GM18499 (cell line): Measurements from ENCODE around the gene ATOH7.
"Not testable (repeated sequence)": the region's sequence is repeated elsewhere in the genome, so short reads cannot be mapped to it uniquely, and the experiment has no call there.

ENCODE experiments used
- ATAC-seq: cut with Tn5 transposase; IDR thresholded peaks from one replicate; pipeline ENCODE4 v1.9.1; 2021; ENCODE audit warnings: moderate number of reproducible peaks; ENCODE audit not compliant: insufficient read depth, unreplicated experiment

ATOH7 gene

DNA sequence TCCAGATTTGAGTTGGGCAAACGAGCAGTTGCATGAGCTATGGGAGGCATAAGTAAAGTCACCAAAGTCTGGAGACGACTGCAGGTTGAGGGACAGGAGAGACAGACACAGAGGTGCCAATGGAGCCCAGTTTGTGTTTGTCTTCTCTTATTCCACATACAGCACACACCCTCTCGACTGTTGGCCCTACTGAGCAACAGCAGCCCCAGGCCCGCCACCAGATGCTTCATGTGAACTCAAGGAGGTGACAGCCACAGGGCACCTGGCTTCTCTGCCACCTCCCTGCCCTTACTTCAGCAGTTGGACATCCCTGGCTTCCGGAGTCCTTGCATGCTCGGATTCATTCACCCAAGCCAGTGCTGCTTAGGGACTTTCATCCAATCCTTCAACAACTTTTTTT, 6.5 kb upstream of the ATOH7 start:
- ATAC-seq: no peak

- no peak for ATAC-seq
Observed at GRCh38 chr10:68237173-68237572, 5.3 kb upstream of the ATOH7 start.

- ATAC-seq: no peak
Observed at GRCh38 chr10:68235581-68235980, 3.7 kb upstream of the ATOH7 start.

DNA sequence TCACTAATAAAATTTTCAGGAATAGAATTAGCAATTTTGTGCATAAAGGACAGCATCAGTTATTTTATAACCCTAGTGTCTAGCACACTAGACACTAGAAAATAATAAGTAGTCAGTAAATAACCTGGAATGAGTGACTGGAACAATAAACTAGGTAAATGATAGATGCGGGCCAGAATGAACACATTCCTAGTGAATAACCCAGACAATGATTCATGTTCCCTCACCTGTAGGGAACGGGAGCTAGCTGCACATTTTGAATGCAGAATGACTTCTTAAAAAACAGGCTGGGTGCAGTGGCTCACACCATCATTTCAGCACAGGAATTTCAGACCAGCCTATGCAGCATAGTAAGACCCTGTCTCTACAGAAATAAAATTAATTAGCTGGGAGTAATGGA, 3.2 kb upstream of the ATOH7 start:
- no peak for ATAC-seq

DNA sequence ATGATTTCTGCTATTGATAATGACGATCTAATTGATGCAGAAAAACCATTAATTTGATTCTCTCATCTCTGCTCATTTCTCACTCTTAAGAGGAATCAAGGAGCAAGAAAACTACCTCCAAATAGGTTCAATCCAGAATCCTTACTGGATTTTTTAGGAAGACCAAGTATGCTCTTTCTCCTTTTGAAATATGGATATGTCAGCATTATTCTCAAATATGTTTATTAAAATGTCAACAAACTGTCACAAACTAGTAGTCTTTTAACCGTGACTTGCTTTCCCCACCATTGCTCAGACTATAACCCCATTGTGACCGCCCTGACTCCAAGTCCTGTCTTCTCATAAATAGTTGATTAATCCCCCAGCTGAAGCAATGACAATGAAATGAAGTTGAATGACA, 1.1 kb upstream of the ATOH7 start:
- no peak for ATAC-seq

- peak; percentile 50 for ATAC-seq
Observed at GRCh38 chr10:68231106-68231816, 652 bp downstream of the ATOH7 start.

DNA sequence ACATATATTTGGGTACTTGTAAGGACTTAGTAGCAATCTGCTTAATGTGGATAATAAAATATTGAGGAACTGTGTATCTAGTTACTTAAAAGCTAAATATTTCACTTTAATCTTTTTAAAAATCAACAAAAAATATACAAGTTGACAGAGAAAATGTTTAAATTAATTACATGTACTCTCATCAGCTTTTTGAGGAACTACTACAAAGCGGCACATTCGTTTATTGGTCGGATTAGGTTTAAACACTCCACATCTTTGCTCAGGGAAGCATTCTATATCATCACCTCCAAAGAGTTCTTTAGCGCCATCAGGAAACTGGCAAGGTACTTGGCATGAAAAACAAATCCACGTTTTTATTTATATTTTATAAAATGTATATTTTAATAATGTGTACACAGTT, 1.6 kb downstream of the ATOH7 start:
- no peak for ATAC-seq

DNA sequence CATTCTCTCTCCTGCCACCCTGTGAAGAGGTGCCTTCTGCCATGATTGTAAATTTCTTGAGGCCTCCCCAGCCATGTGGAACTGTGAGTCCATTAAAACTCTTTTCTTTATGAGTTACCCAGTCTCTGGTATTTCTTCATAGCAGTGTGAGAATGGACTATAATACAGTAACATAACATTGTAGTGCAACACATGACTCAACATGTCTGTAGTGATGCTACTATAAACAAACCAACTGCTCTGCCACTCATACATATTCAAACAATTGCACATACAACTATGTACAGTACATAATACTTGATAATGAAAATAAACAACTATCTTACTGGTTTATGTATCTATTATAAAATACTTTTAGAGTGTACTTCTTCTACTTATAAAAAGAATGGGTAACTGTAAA, 7.1 kb downstream of the ATOH7 start:
- no peak for ATAC-seq

- ATAC-seq: no peak
Observed at GRCh38 chr10:68223535-68224165, 8.3 kb downstream of the ATOH7 start.

DNA sequence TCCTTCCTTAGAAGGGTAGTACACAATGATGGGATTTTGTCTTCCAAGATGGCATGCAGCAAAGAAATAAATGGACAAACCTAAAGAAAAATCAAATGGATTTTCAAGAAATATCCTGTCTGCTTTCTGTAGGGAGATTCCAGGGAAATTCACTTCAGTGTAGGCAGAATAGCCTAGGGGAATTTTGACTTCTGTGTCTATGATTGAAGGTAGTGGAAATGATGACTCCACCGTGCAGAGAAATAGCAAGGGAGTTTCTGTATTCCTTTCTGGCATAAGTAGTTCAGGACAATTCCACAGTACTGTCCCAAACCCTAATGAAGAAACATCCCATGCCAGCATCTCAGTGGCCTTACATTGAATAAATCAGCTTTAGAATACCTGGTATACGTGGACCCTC, 9.5 kb downstream of the ATOH7 start:
- ATAC-seq: no peak

DNA sequence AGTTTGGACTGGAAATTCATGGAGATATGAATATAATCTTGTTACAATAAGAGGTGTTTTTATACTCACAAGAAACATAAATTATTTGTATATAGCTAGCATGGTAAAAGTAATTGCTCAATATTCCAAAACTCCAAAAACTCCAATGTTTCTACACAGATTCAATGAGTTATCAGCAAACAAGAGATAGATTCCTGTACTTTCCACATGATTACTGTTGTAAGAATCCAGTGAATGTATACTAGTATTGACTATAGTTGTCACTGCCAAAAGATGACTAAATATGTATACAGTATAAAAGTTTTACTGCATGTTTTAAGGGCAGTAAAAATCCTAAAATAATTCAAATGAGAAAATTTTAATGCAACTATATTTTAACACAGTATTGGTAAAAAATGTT, 10.7 kb downstream of the ATOH7 start:
- no peak for ATAC-seq

- ATAC-seq: no peak
Observed at GRCh38 chr10:68218786-68219185, 13.1 kb downstream of the ATOH7 start.

GRCh38 chr10:68212721-68213352, 19.1 kb downstream of the ATOH7 start:
- ATAC-seq: no peak

DNA sequence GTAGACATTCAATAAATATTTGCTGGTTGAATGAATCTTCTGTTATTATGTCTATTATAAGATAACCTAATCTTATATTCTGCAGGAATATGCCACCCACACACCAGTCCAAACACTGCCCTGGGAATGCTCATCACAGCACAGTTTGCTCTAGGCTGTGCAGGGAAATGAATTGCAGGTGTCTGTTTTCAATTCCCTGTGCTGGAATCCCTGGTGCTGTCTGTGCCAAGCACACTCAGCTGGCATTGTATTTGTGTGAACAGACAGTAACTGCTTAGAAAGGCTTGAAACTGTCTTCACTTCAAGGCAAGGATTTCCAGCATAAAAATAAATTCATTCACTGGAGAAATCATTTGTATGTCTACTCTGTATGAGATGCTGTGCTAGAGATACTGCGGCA, 20.2 kb downstream of the ATOH7 start:
- no peak for ATAC-seq

DNA sequence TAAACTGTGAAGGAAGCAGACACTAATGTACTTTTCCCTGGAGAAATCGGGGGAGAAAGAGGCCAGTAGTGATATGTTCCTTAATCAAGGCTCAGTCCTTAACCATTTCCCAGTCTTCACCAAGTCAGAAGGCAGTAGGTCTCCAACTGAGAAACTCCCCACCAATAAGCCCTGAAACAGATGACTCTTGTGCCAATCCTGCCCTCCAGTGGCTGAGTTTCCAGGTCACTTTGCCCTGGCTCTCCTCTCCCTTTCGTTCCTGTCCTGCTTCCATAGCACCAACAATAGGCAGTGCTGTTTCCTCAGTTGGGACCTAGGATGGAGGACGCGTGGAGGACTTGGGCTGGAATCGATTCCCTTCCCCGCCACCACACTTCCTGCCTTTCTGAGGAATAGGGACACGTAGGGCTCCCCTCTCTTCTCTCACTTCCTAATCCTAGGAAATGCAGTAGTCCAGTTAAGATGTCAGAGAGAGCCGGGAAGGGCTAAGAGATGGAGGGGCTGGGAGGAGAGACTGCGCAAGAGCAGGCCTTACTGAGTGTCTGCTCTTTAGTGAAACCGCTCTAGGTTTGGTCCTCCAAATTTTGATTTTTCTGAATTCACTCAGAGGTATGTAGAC, 23.4 kb downstream of the ATOH7 start:
- ATAC-seq: no peak

DNA sequence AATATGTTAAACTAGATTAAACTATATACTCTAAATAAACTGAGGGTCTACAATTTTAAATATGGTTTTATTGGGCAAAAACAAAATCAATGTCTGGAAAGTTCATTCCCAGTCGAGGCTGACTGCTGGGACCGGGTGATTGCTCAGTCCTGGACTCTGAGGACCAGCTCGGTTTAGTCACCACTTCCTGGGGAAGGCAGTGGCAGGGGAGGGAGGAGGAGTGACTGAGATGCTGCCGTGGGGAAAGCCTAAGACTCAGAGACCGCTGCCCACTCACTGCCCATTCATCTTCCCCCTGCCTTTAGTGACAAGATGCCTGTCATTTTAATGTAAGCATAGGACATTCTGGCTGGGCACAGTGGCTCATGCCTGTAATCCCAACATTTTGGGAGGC, 29.0 kb downstream of the ATOH7 start:
- no peak for ATAC-seq

DNA sequence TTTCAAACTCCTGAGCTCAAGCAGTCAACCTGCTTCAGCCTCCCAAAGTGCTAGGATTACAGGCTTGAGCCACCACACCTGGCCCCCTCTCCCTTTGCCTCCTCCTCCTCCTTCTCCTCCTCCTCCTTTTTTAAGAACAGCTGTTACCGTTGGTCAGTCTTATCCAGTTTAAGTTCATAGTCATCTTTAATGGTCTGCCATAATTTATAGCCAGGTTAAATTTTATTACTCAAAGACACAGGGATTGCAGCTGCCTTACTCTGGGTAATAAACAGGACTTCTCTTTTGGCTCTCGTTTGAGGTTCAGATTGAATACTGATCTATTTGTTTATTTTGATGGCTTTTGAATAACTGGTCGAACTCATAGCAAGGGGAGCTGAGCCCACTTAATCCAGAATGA, 35.2 kb downstream of the ATOH7 start:
- no peak for ATAC-seq

GRCh38 chr10:68195776-68196175, 36.1 kb downstream of the ATOH7 start:
- ATAC-seq: not testable (repeated sequence)

GRCh38 chr10:68194290-68194689, 37.6 kb downstream of the ATOH7 start:
- ATAC-seq: no peak

DNA sequence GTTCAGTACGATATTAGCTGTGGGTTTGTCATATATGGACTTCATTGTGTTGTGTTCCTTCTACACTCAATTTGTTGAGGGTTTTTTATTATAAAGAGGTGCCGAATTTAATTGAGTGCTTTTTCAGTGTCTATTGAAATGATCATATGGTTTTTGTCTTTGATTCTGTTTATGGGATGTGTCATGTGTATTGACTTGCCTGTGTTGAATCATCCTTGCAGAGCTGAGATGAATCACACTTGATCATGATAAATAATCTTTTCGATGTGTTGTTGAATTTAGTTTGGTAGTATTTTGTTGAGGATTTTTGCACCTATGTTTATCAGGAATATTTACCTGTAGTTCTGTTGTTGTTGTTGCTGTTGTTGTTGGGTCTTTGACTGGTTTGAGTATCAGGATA, 39.8 kb downstream of the ATOH7 start:
- ATAC-seq: no peak

DNA sequence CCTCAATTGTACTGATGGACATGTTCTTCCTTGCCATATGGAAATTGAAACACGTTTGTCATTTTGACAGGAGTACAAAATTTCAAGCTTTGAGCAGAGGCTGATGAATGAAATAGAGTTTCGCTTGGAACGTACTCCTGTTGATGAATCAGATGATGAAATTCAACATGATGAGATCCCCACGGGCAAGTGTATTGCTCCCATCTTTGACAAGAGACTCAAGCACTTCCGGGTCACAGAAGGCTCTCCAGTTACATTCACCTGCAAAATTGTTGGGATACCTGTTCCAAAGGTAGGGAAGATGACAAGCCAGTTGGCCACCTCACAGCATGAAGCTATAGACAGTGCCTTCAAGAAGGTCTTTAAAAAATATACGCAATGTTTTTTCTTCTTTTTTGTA, 43.1 kb downstream of the ATOH7 start:
- ATAC-seq: no peak
